B cell (primary cell): Measurements from ENCODE around the gene CTIF. TPM values are rescaled to one million over a fixed set of nuclear protein-coding genes. Genes with fewer than 3 reads are reported as not detected.

ENCODE experiments used
- ATAC-seq: fragments of 200-7000 bp; cut with Tn5 transposase; one replicate; pipeline ENCODE4 v1.10.0; 2021; ENCODE audit warnings: low read depth, mild to moderate bottlenecking, moderate number of reproducible peaks, moderate library complexity
- CTCF ChIA-PET: fragments of 350-600 bp; sonication (Branson Sonifier 250); formaldehyde crosslinking; loops from one replicate; lab custom pipeline; 2021; ENCODE audit warnings: antibody characterized with exemption, inconsistent platforms; lab: Charles Lee
- POLR2A ChIA-PET: fragments of 350-600 bp; sonication (Branson Sonifier 250); formaldehyde crosslinking; loops from one replicate; lab custom pipeline; 2021; ENCODE audit warnings: antibody characterized with exemption; lab: Charles Lee
- DNase-seq: peaks from one replicate; pipeline ENCODE4 v3.0.0; 2013
- H2AFZ ChIP-seq: 2 replicates; pipeline ENCODE4 v1.6.1; 2012; ENCODE audit warnings: mild to moderate bottlenecking, low read depth, low read length; ENCODE audit not compliant: insufficient read depth, poor library complexity, severe bottlenecking
- H3K27ac ChIP-seq, 2 donors: 1 replicate in 1 of 2; 2 replicates in 1 of 2; pipeline ENCODE4 v1.5.1; 2012 to 2013; ENCODE audit warnings: low read length in 2 of 2, mild to moderate bottlenecking in 2 of 2, moderate library complexity in 1 of 2
- H3K27me3 ChIP-seq, 4 experiments: fragments of 200-600 bp in 1 of 4; sonication (generic) in 1 of 4; replicated peaks in 1 of 4; 1 replicate in 2 of 4; 2 replicates in 2 of 4; pipeline versions ENCODE4 v1.6.1 to v1.7.0; 2013 to 2016; ENCODE audit warnings: low read length in 3 of 4, mild to moderate bottlenecking in 2 of 4, mixed read lengths in 1 of 4, moderate library complexity in 1 of 4; ENCODE audit not compliant: insufficient read depth in 4 of 4, control insufficient read depth in 3 of 4; ENCODE audit errors: control extremely low read depth in 1 of 4
- H3K36me3 ChIP-seq, 2 experiments: replicated peaks in 1 of 2; 1 replicate in 1 of 2; 2 replicates in 1 of 2; pipeline versions ENCODE4 v1.6.1 to v1.7.1; 2013; ENCODE audit warnings: low read length in 1 of 2; ENCODE audit not compliant: insufficient read depth in 2 of 2, control insufficient read depth in 1 of 2; ENCODE audit errors: control extremely low read depth in 1 of 2, extremely low read depth in 1 of 2
- H3K4me1 ChIP-seq, 2 donors: fragments of 200-600 bp in 1 of 2; sonication (generic) in 1 of 2; 1 replicate in 1 of 2; 2 replicates in 1 of 2; pipeline versions ENCODE4 v1.5.1 to v1.6.1; 2013 to 2017; ENCODE audit warnings: low read length in 2 of 2; ENCODE audit not compliant: control insufficient read depth in 2 of 2, insufficient read depth in 2 of 2
- H3K4me2 ChIP-seq: replicated peaks from 2 replicates; pipeline ENCODE3; 2012; ENCODE audit warnings: mild to moderate bottlenecking, low read depth, low read length; ENCODE audit not compliant: poor library complexity, severe bottlenecking
- H3K4me3 ChIP-seq, 5 experiments: fragments of 200-600 bp in 1 of 5; sonication (generic) in 1 of 5; 1 replicate in 3 of 5; 2 replicates in 2 of 5; pipeline versions ENCODE4 v1.5.1 to v1.7.0; 2011 to 2016; ENCODE audit warnings: low read length in 4 of 5, mild to moderate bottlenecking in 4 of 5, low read depth in 2 of 5, control low read depth in 1 of 5, moderate library complexity in 1 of 5; ENCODE audit not compliant: insufficient read depth in 1 of 5; ENCODE audit errors: control extremely low read depth in 1 of 5, extremely low read depth in 1 of 5
- H3K79me2 ChIP-seq: fragments of 200-600 bp; sonication (generic); one replicate; pipeline ENCODE4 v1.6.0; 2016; ENCODE audit warnings: low read length; ENCODE audit not compliant: control insufficient read depth, insufficient read depth
- H3K9ac ChIP-seq: fragments of 200-600 bp; sonication (generic); 2 replicates; pipeline ENCODE4 v1.6.1; 2017; ENCODE audit warnings: mild to moderate bottlenecking, low read length, moderate library complexity
- H3K9me3 ChIP-seq, 3 donors: one replicate each; pipeline versions ENCODE4 v1.6.1 to v1.7.1; 2013; ENCODE audit warnings: low read length in 2 of 3; ENCODE audit not compliant: control insufficient read depth in 2 of 3, insufficient read depth in 1 of 3; ENCODE audit errors: control extremely low read depth in 1 of 3
- H4K20me1 ChIP-seq: 2 replicates; pipeline ENCODE4 v1.6.0; 2012; ENCODE audit warnings: mild to moderate bottlenecking, low read length; ENCODE audit not compliant: insufficient read depth, control insufficient read depth, poor library complexity, severe bottlenecking
- H3K27ac Mint-ChIP-seq: one replicate; pipeline ENCODE4 v1.8.0; 2021; ENCODE audit warnings: mixed read lengths
- H3K27me3 Mint-ChIP-seq: one replicate; pipeline ENCODE4 v1.8.0; 2021; ENCODE audit warnings: mixed read lengths
- H3K4me1 Mint-ChIP-seq: one replicate; pipeline ENCODE4 v1.8.0; 2021; ENCODE audit warnings: mixed read lengths
- H3K4me3 Mint-ChIP-seq: one replicate; pipeline ENCODE4 v1.8.0; 2021; ENCODE audit warnings: mixed read lengths
- H3K9me3 Mint-ChIP-seq: one replicate; pipeline ENCODE4 v1.8.0; 2022; ENCODE audit warnings: mixed read lengths; ENCODE audit not compliant: insufficient read depth
- EZH2 ChIP-seq: IDR thresholded peaks from 2 replicates; pipeline ENCODE4 v1.6.1; 2012; ENCODE audit warnings: borderline replicate concordance, low read depth, mild to moderate bottlenecking, moderate library complexity, low read length; ENCODE audit not compliant: insufficient read depth, poor library complexity, severe bottlenecking
- WGBS: methylation state at CpG from one replicate; pipeline ENCODE4 v1.1.5; 2013; ENCODE audit warnings: missing lambda C conversion rate; ENCODE audit not compliant: insufficient coverage; 5-methylcytosine and 5-hydroxymethylcytosine counted together
- intact Hi-C: fragments of 100-400 bp; cut with micrococcal nuclease; formaldehyde crosslinking; loops from one replicate; pipeline ENCODE4 v1.10.0; 2022
- polyA plus RNA-seq: library from polyadenylated mRNA; depleted of rRNA; stranded (reverse); fragments of >200 nt; gene quantifications from 2 replicates; pipeline ENCODE4 v1.2.3, GENCODE V29; 2012
- total RNA-seq, 2 donors: library from RNA; stranded (reverse); fragments of 120-200 nt in 1 of 2; gene quantifications; 1 replicate in 1 of 2; 2 replicates in 1 of 2; pipeline versions ENCODE4 v1.2.3 to v1.2.4, GENCODE V29; 2013 to 2022
- TF ChIP-seq, protein P1 (sequence below): fragments of 200-600 bp; IDR thresholded peaks from one replicate; pipeline ENCODE4 v1.8.0; 2022; ENCODE audit warnings: antibody characterized with exemption, mild to moderate bottlenecking

CTIF gene
- total and polyA plus RNA-seq, 2 donors (not counting 1 experiment from before 2014, with no cell fraction given) = 3.6 to 16.2 TPM

- peaks cover 3% of the 10 kb centered on the region in 2 donors for H3K4me1 ChIP-seq
- WGBS = 69% methylated on average over 1 of the region's 3 CpGs
- no peaks in the 10 kb centered on the region for H3K79me2 ChIP-seq
- H3K27me3 Mint-ChIP-seq = peaks cover 18% of the 10 kb centered on the region
- H3K27me3 ChIP-seq = peaks cover 0 to 11% (median 5%) of the 10 kb centered on the region in 4 experiments
- DNase-seq = no peak
- H3K9me3 Mint-ChIP-seq = no peaks in the 10 kb centered on the region
- H2AFZ ChIP-seq = no peak overlapping the region
- H3K36me3 ChIP-seq = no peaks in the 10 kb centered on the region
- H4K20me1 ChIP-seq = no peaks in the 10 kb centered on the region
- no peak for TF ChIP-seq EZH2
- TF ChIP-seq, protein P1, sequence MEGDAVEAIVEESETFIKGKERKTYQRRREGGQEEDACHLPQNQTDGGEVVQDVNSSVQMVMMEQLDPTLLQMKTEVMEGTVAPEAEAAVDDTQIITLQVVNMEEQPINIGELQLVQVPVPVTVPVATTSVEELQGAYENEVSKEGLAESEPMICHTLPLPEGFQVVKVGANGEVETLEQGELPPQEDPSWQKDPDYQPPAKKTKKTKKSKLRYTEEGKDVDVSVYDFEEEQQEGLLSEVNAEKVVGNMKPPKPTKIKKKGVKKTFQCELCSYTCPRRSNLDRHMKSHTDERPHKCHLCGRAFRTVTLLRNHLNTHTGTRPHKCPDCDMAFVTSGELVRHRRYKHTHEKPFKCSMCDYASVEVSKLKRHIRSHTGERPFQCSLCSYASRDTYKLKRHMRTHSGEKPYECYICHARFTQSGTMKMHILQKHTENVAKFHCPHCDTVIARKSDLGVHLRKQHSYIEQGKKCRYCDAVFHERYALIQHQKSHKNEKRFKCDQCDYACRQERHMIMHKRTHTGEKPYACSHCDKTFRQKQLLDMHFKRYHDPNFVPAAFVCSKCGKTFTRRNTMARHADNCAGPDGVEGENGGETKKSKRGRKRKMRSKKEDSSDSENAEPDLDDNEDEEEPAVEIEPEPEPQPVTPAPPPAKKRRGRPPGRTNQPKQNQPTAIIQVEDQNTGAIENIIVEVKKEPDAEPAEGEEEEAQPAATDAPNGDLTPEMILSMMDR = no peak
- no peak overlapping the region for H3K27ac Mint-ChIP-seq
- H3K27ac ChIP-seq = no peak overlapping the region
- peaks cover 10% of the 10 kb centered on the region for H3K4me1 Mint-ChIP-seq
- no peak overlapping the region for H3K4me3 ChIP-seq
- no peak for ATAC-seq
- POLR2A ChIA-PET = no interaction called here
- H3K4me3 Mint-ChIP-seq = no peak overlapping the region
- peaks cover 0 to 6% (median 0%) of the 10 kb centered on the region in 3 donors for H3K9me3 ChIP-seq
- intact Hi-C loops = no loop called here
- no peak overlapping the region for H3K4me2 ChIP-seq
- no peak overlapping the region for H3K9ac ChIP-seq
- CTCF ChIA-PET = no interaction called here
These were observed 5.3 kb downstream of the CTIF start for GRCh38 chr18:48544116-48544515.

DNA sequence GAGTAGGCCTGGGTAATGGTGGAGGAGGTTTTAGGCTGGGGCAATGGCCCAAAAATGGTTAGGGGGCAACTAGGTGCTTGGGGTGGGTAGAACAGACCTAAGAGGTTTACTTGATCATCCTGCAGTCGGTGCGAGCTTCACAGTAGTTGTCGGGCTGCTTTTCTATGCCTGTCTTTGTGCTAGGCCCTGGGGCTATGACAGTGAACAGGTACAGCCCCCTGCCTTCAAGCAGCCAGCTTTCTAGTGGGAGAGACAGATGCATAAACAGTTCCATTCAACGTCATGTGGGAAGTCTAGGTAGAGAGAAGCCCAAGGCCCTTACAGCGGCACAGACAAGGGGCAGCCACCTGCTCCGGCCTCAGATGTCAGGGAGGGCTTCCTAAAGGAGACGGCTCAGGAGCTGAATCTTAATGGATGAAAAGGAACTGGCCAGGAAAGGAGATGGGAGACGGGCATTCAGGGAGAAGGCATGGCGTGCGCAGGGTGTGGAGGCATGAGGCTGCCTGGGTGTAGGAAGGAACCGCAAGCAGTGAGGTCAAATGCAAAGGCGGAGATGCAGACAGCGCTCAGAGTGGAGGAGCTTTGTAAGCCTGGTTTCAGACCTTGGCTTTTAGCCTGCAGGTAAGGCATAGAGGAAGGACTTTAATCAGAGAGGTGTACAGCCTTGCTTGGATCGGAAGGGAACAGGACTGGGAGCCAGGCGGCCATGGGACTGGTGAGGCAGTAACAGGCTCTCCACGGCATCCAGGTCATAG, 6.0 kb downstream of the CTIF start:
- ATAC-seq = no peak
- no peak overlapping the region for H3K4me2 ChIP-seq
- peaks cover 0 to 11% (median 5%) of the 10 kb centered on the region in 4 experiments for H3K27me3 ChIP-seq
- WGBS = 97% methylated on average over 16 of the region's 16 CpGs
- H3K4me3 ChIP-seq = no peak overlapping the region
- no peak overlapping the region for H3K27ac Mint-ChIP-seq
- H3K9me3 Mint-ChIP-seq = no peaks in the 10 kb centered on the region
- H3K4me1 ChIP-seq = peaks cover 3% of the 10 kb centered on the region in 2 donors
- POLR2A ChIA-PET = no interaction called here
- intact Hi-C loops = no loop called here
- H3K4me3 Mint-ChIP-seq = no peak overlapping the region
- H3K27ac ChIP-seq = no peak overlapping the region
- H3K9ac ChIP-seq = no peak overlapping the region
- peaks cover 15% of the 10 kb centered on the region for H3K4me1 Mint-ChIP-seq
- H3K79me2 ChIP-seq = no peaks in the 10 kb centered on the region
- peaks cover 18% of the 10 kb centered on the region for H3K27me3 Mint-ChIP-seq
- CTCF ChIA-PET = no interaction called here
- no peaks in the 10 kb centered on the region for H4K20me1 ChIP-seq
- H2AFZ ChIP-seq = no peak overlapping the region
- DNase-seq = no peak
- TF ChIP-seq, protein P1 = no peak
- no peak for TF ChIP-seq EZH2
- H3K9me3 ChIP-seq = peaks cover 0 to 2% (median 0%) of the 10 kb centered on the region in 3 donors
- H3K36me3 ChIP-seq = no peaks in the 10 kb centered on the region
